ENCODE results near the gene MPDZ. TPM values are rescaled to one million over a fixed set of nuclear protein-coding genes. Genes with fewer than 3 reads are reported as not detected.

MPDZ gene
- total RNA-seq, 1 experiment from 2014 or later: 46.7 TPM

DNA sequence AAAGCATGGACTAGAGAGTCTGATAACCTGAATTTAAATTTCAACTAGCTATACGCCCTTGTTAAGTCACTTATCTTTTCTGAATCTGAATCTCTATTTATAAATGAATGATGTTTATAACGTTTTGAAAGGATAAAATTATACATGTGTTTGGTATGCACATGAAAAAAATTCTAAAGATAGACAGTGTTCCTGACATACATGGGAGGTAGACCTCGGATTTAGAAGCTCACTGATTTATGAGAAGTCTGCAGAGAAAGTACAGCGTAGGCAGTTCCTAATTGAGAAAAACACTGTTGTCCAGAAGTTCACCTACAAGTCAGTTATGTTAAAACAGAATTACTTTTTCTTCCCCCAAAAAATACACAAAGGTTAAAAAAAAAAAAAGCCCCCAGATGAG lies 26.6 kb downstream of the MPDZ start:
- TF ChIP-seq CTCF (conservative IDR thresholded peaks at IDR 0.05): no peak
- H3K18ac ChIP-seq (ENCODE audit: insufficient read length, low read depth, low read length): no peak overlapping the region
- H4K20me1 ChIP-seq (ENCODE audit: control insufficient read depth, insufficient read depth, insufficient read length): no peaks in the 10 kb centered on the region
- no peak overlapping the region for H2BK120ac ChIP-seq (ENCODE audit: low read depth, low read length, poor library complexity, severe bottlenecking)
- no peaks in the 10 kb centered on the region for H3K4me1 ChIP-seq (ENCODE audit: insufficient read depth, low read length)
- H3K9me3 ChIP-seq (ENCODE audit: control insufficient read depth, low read depth, low read length): no peaks in the 10 kb centered on the region
- H3T11ph ChIP-seq (ENCODE audit: low read length): no peak overlapping the region
- peaks cover 8 to 20% (median 10%) of the 10 kb centered on the region in 3 experiments; a peak in 6 of 7 replicates for H3K36me3 Mint-ChIP-seq (ENCODE audit: insufficient read depth in 1 of 3, low read depth in 3 of 3)
- H3K9ac ChIP-seq (ENCODE audit: extremely low read depth, insufficient read length, low read length): no peak overlapping the region
- H3K4ac ChIP-seq (ENCODE audit: low read depth, low read length): no peak overlapping the region
- H3K4me2 ChIP-seq (ENCODE audit: insufficient read depth, insufficient read length, low read length): no peak overlapping the region
- no peak overlapping the region for H3K56ac ChIP-seq (ENCODE audit: insufficient read length, low read depth, low read length)
- DNase-seq: no peak
- H4K91ac ChIP-seq (ENCODE audit: insufficient read length, low read depth, low read length): no peak overlapping the region
- no peaks in the 10 kb centered on the region for H3K23me2 ChIP-seq (ENCODE audit: insufficient read length, low read depth, low read length, poor library complexity, severe bottlenecking)
- WGBS (ENCODE audit: extremely low coverage, insufficient read length, low lambda C conversion rate): 100% methylated on average over 1 of the region's 4 CpGs
- H3K9me3 Mint-ChIP-seq: 0 out of 5 replicates have a peak, but pooled peaks cover 0 to 7% of the 10 kb centered on the region in 2 experiments
- H2BK15ac ChIP-seq (ENCODE audit: low read depth, low read length): no peak overlapping the region
- H4K5ac ChIP-seq (ENCODE audit: insufficient read length, low read depth, low read length): no peak overlapping the region
- H3K4me1 Mint-ChIP-seq: peaks cover 5 to 6% of the 10 kb centered on the region in 2 experiments; a peak in 3 of 4 replicates
- H2BK20ac ChIP-seq (ENCODE audit: low read depth, low read length, poor library complexity, severe bottlenecking): no peak overlapping the region
- peak overlapping the region in 1 of 3 experiments; percentile 6; a peak in 1 of 7 replicates for H3K27ac Mint-ChIP-seq
- H2AK5ac ChIP-seq (ENCODE audit: insufficient read length, low read length): no peak overlapping the region
- H2AFZ ChIP-seq (ENCODE audit: low read length): no peak overlapping the region
- H3K79me2 ChIP-seq (ENCODE audit: insufficient read depth, low read length): 0 out of 2 replicates have a peak, but pooled peaks cover 2% of the 10 kb centered on the region
- no peaks in the 10 kb centered on the region for H3K79me1 ChIP-seq (ENCODE audit: insufficient read depth, low read depth, low read length, poor library complexity, severe bottlenecking)
- H3K14ac ChIP-seq (ENCODE audit: insufficient read depth, low read length): no peak overlapping the region
- H3K23ac ChIP-seq (ENCODE audit: insufficient read length, low read depth, low read length): no peak overlapping the region
- H3K4me3 Mint-ChIP-seq: no peak overlapping the region
- no peaks in the 10 kb centered on the region for H3K27me3 Mint-ChIP-seq (ENCODE audit: low read depth)
- no peaks in the 10 kb centered on the region for H3K27me3 ChIP-seq (ENCODE audit: insufficient read depth, low read length)
- H3K27ac ChIP-seq (ENCODE audit: insufficient read length, low read depth, low read length): no peak overlapping the region
- no peak overlapping the region for H4K8ac ChIP-seq (replicated peaks; ENCODE audit: insufficient read length, low read depth, low read length)
- H2BK5ac ChIP-seq (ENCODE audit: insufficient read length, low read length): no peak overlapping the region
- no peak overlapping the region for H2BK12ac ChIP-seq (ENCODE audit: insufficient read length, low read depth, low read length)
